ENCODE results near the gene ARTN.

ARTN gene

DNA sequence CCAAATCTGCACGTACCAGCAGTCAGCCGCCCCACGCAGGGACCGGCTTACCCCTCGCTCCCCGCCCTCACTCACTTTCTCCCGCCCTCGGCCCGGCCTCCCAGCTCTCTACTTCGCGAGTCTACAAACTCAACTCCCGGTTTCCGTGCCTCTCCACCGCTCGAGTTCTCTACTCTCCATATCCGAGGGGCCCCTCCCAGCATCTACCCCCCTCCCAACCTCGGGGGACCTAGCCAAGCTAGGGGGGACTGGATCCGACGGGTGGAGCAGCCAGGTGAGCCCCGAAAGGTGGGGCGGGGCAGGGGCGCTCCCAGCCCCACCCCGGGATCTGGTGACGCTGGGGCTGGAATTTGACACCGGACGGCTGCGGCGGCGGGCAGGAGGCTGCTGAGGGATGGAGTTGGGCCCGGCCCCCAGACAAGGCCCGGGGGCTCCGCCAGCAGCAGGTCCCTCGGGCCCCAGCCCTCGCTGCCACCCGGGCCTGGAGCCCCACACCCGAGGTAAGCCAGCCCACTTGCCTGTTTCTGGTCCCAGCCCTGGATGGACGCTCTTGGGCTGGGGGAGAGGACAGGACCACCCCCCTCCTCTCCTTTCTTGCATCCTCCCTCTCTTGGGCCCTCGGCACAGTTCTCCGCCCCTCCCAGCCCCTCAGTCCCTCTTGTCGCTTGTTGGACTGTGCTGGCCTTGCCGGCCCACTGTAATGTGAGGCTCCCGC is at the start of gene ARTN:
ARTN (plus strand) TSS at position 416 of the 715 bp plus-strand sequence. CDS start 1,856 bp downstream, outside the sequence.
- DNase-seq, result no peak

DNA sequence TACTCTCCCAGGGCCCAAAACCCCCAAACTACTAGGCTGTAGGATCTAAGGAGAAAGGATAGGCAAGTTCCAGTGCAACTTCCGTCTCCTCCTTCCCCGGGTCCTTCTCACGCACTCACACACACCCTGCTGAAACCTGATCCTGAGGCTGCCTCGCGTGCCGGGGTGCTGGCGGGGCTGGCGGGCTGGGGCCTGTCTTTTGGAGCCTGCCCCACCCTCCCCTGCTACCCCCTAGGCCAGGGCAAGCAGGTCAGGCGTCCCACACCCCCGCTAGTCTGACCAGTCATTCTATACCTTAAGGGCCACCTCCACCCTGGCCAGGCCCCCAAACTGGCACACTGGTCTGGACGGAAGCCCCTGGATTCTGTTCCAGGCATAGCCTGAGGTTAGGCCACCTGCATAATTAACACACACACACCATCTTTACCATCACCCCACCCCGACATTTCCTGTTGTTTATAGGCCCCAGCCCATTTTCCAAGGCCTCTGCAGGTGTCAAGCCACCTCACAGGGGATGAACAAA is 48.3 kb upstream of the ARTN start:
- no peak for DNase-seq

GRCh38 chr1:43887748-43888147 is 45.9 kb upstream of the ARTN start:
- DNase-seq, result no peak

DNA sequence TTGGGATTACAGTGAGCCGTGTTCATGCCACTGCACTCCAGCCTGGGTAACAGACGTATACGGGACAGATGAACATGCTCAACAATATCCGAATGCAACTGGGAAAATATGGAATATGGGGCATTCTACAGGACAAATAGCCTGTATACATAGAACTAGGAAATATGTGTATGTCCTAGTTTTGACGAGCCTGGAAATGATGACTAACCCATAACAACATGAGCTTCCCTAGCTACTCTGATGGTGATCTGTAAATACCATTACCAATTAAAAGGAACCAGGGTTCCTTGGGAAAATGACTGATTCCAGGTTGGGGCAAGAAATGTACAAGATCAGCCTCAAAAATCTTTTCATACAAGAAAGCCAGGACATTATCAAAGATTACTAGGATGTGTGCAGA is 42.8 kb upstream of the ARTN start:
- DNase-seq, result no peak

GRCh38 chr1:43893006-43893405 is 40.6 kb upstream of the ARTN start:
- no peak for DNase-seq

GRCh38 chr1:43898981-43899380 is 34.6 kb upstream of the ARTN start:
- DNase-seq, result no peak

DNA sequence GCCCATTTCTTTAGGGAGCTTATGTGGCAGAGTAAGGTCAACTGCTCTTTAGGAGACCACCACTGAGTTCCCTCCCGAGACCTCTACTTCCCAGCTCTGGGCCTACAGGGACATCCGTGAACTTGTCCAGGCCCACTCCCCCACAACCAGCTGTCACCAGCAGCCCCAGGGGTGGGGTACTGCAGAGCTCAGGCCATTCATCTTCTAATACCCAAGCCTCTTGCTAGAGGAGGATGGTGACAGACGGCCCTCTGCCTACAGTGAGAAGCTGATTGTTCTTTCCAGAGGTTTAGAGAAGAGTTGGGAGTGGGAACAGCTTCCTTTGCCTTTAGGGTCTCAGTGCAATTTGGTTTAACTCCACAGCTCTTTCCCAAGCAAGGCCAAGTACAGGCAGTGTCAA is 33.2 kb upstream of the ARTN start:
- DNase-seq, result no peak

DNA sequence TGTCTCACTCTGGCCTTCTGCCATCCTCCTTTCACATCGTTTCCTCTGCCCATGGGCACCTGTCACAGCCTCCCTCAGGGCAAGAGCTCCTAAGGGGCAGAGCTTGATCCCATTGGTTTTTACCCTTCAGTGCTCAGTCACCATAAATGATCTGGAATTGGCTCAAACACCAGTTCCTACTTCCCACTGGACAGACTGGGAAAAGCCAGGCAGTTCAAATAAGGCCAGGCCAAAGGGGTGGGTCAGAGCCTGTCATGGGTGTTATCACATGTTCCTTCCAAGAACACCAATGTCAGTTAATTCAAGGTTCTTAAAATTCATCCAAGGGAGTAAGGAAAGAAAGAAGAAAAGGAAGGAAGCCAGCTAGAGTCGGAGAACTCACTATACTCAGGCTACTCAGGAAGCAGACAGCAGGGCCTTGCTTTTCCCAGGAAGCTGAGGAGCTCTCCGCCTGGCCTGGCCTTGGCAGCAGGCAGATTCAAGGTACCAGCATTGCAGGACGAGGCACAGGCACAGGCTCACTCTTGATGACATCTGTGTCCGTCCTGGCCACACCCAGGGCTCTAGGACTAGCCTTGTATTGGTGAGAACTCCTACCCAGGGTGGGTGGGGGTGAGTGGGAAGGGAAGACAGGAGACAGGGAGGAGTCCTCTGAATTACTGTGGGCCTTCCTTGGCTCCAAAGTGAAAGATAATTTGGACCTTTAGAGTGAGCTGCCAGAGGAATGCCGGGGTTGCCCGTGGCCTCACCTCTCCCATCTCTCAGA is 32.2 kb upstream of the ARTN start:
- no peak for DNase-seq

DNA sequence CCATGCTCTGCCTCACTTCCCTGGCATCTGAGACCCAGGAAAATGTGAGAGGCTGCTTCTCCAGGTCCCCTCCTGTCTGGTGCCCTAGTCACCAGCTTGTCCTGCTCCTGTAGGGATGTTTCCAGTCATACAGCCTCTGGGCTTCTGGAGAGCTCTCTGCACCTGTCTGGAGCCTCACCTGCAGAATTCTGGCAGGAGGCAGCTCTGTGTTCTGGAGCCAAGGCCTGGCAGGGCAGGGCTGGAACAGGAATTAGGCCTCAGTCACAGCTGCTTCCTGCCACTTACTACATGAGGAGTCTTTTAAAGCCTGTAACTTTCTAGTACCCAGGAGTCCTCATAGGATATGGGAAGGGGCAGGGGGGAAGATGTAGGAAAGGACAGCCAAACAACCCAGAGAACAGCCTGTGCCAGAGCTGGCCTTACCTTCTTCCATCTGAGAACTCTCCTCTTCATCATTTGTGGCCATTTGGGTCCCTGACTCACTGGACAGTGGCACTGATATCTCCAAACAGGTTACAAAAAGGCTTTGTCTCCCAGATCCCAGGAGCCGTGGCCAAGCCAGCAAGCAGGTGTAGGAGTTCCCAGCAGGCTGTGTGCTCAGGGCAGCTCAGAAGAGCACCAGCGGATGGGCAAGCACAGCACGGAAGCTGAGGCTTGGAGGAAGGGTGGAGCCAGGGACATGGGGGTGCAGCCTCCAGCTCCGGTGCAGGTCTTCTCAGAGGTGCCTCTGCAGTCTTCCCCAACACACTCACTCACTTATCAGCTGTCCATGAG is 31.4 kb upstream of the ARTN start:
- no peak for DNase-seq

DNA sequence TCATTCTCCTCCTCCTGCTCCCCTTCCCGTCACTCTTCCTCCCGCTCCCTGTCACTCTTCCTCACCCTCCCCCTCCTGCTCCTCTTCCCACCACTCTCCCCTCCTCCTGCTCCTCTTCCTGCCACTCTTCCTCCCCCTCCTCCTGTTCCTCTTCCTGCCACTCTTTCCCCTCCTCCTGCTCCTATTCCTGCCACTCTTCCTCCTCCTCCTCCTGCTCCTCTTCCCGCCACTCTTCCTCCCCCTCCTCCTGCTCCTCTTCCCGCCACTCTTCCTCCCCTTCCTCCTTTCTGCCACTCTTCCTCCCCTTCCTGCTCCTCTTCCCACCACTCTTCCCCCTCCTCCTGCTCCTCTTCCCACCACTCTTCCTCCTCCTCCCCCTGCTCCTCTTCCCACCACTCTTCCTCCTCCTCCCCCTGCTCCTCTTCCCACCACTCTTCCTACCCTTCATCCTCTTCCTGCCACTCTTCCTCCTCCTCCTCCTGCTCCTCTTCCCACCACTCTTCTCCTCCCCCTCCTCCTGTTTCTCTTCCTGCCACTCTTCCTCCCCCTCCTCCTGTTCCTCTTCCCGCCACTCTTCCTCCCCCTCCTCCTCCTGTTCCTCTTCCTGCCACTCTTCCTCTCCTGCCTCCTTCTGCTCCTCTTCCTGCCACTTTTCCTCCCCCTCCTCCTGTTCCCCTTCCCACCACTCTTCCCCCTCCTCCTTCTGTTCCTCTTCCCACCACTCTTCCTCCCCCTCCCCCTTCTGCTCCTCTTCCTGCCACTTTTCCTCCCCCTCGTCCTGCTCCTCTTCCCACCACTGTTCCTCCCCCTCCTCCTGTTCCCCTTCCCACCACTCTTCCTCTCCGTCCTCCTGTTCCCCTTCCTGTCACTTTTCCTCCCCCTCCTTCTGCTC is 28.7 kb upstream of the ARTN start:
- DNase-seq, result no peak

DNA sequence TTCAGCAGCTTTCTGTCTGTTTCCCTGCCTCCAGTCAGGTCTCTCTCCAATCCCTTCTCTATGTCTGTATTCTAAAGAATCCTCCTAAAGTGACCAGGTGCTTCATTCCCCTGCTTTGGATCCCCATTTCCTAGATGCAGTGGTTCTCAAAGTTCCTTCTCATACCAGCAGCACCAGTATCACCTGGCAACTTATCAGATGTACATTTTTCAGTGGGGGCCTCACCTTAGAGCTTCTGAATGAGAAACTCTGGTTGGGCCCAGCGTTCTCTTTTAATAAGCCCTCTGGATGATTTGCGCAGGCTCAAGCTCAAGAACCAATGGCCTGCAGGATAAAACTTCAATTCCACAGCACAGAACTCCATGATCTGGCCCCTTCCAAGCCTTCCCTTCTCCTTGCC is 25.4 kb upstream of the ARTN start:
- DNase-seq, result no peak

DNA sequence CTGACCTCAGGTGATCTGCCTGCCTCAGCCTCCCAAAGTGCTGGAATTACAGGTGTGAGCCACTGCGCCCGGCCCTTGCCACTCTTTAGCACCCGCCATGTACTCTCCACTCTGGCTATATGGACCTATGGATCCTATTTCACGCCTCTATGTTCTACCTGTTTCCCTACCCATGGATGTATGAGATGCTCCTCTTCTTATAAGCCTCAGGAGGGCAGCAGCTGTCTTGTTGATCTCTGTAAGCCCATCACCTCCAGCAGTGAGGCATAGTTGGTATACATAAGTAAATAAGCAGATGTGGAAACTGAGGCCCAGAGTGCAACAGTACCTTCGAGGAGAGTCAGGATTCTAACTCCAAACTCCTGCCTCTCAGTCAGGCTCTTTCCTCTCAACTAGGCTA is 24.7 kb upstream of the ARTN start:
- no peak for DNase-seq

- no peak for DNase-seq
Measured at GRCh38 chr1:43910343-43910742, 23.3 kb upstream of the ARTN start.

DNA sequence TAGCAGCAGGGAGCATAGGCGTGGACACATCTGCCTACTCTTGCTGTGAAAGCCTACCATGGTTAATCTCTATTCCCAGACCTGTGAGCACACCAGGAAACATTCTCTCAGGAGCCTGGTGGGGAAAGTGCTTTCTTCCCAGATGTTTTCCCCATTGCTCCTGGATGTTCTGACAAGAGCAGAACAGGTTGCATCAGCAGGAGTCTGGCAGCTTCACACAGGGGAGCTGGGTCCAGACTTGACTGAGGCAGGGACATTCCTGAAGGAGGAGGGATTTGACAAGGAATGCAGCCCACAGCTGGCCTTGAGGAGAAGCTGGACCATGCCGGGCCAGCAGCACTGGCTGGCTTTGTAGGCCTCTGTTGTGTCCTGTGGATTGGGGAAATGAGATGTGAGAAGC is 21.0 kb upstream of the ARTN start:
- DNase-seq, result no peak

DNA sequence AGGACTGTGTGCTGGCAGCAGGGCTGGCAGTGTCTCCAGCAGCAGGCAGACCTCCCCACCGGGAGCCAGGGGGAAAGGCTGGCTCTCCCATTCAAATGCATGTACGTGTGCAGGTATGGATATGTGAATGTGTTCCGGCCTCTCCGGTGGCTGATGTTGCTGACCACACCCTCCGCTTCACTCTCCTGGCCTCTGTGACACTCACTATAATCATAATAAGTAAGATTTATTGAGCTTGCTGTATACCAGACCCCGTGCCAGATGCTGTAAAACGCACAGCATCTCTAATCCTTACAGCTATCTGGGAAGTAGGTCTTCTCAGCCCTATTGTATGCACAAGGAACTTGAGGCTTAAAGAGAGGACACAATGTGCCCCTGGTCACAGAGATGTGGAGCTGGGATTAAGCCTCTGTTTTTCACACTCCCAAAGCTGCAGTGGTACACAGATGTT is 20.5 kb upstream of the ARTN start:
- no peak for DNase-seq

GRCh38 chr1:43913666-43914360 is 19.8 kb upstream of the ARTN start:
- DNase-seq, result no peak

DNA sequence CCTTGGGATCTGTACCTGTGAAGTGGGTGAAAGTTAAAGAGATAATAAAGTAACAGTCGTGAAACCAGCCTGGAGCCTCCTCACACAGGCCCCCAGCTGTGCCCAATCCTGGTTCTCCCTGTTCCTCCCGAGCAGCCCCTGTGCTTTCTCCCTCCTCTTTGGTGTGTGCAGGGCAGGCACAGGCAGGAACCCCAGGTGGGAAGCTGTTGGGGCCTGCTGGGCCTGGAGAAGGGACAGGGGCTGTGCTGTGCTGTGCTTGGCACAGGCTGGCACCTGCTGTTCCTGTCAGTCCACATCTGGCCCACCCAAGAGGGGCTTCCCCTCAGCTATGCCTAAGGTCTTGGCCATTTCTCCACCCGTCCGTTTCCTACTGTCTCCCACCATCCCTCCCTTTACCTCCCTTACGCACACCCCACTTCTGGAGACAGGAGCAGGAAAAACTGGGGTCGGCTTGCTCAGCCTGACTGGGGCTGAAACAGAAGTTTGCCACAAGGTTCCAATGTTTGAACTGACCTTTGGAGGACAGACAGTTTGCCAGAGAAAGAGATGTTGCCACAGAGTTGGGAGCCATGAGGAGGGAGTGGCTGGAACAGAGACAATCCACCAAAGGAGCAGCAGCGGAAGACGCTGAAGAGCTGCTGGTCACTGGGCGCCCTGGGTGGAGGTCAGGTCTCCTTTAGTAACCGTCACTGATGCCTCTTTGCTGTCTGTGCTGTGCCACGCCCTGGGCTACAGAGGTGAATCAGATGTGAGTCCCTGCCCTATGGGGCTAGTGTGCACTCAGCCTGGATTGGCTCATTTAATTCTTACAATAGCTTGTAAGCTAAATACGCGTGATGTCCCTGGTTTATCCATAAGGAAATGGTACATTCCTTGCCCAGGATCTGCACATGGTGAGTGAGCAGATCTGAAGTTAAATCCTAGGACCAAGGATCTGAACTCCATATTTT is 18.8 kb upstream of the ARTN start:
- DNase-seq, result no peak

DNA sequence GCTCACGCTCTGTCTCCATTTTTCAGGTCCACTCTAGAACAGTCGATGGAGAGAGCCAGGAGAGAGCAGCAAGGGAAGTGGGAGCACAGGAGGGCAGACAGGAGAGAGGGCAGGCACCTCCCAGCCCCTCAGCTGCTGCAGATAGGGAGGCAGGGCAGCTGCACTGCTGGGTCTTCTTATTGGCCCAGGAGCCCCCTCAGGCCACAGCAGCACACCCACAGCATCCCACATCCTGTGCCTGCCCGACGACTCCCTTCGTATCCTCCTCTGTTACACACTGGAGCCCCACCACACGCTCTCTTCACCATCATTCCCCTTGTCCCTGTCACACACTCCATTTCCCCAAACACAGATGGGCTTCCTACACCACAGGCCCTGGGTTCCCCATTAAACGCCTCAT is 13.7 kb upstream of the ARTN start:
- no peak for DNase-seq

- DNase-seq, result no peak
Measured at GRCh38 chr1:43921022-43921421, 12.6 kb upstream of the ARTN start.

- DNase-seq, result no peak
Measured at GRCh38 chr1:43924516-43924915, 9.1 kb upstream of the ARTN start.

GRCh38 chr1:43925846-43926245 is 7.8 kb upstream of the ARTN start:
- DNase-seq, result no peak
